Endothelial cell of umbilical vein (primary cell): Measurements from ENCODE around the gene TNFRSF14. TPM values are rescaled to one million over a fixed set of nuclear protein-coding genes. Genes with fewer than 3 reads are reported as not detected.

Source experiments
- BruUV-seq: library from RNA; stranded (reverse); fragments of 400-500 nt; replicated peaks from 2 replicates; lab custom pipeline; 2021; lab: Mats Ljungman, UMichigan
- CTCF ChIA-PET: fragments of 300-600, 350-600 bp; sonication (Branson Sonifier 250); formaldehyde crosslinking; loops from one replicate; lab custom pipeline; 2021; ENCODE audit warnings: antibody characterized with exemption, inconsistent platforms; lab: Charles Lee
- POLR2A ChIA-PET: fragments of 300-600, 350-600 bp; sonication (Branson Sonifier 250); formaldehyde crosslinking; loops from one replicate; lab custom pipeline; 2021; ENCODE audit warnings: antibody characterized with exemption, inconsistent platforms; lab: Charles Lee
- DNase-seq: peaks from one replicate; pipeline ENCODE4 v3.0.0-alpha.2; 2011; ENCODE audit warnings: low read depth, low spot score
- FAIRE-seq: peaks from 2 replicates; lab custom pipeline; 2011; peaks lifted over from hg19 to GRCh38; lab: Jason Lieb, UNC
- H2AFZ ChIP-seq: 2 replicates; pipeline ENCODE4 v1.6.0; 2012; ENCODE audit warnings: low read depth, low read length, control low read depth, inconsistent platforms
- H3K27ac ChIP-seq: 2 replicates; pipeline ENCODE4 v1.5.1; 2011; ENCODE audit warnings: low read depth, mild to moderate bottlenecking, control low read depth, low read length, moderate library complexity; ENCODE audit not compliant: insufficient read depth
- H3K27me3 ChIP-seq, 2 experiments: 2 replicates each; pipeline versions ENCODE4 v1.6.0 to v1.6.1; 2011; ENCODE audit warnings: low read length in 2 of 2, mixed read lengths in 1 of 2; ENCODE audit not compliant: control insufficient read depth in 2 of 2, insufficient read depth in 2 of 2
- H3K36me3 ChIP-seq, 2 experiments: 2 replicates in 1 of 2; 3 replicates in 1 of 2; pipeline ENCODE4 v1.5.1; 2011; ENCODE audit warnings: low read length in 2 of 2, mild to moderate bottlenecking in 1 of 2, moderate library complexity in 1 of 2; ENCODE audit not compliant: control insufficient read depth in 2 of 2, insufficient read depth in 2 of 2; ENCODE audit errors: extremely low read depth in 1 of 2
- H3K4me1 ChIP-seq: 3 replicates; pipeline ENCODE4 v1.5.1; 2011; ENCODE audit warnings: mild to moderate bottlenecking, low read length; ENCODE audit not compliant: control insufficient read depth, insufficient read depth; ENCODE audit errors: extremely low read depth
- H3K4me2 ChIP-seq: 2 replicates; pipeline ENCODE4 v1.6.1; 2011; ENCODE audit warnings: low read length, control low read depth, mixed read lengths; ENCODE audit not compliant: insufficient read depth
- H3K4me3 ChIP-seq, 3 experiments: fragments of 200-600 bp in 1 of 3; sonication (generic), shearing (Covaris generic) in 1 of 3; replicated peaks in 1 of 3; 2 replicates each; pipeline ENCODE4 v1.5.1; 2011 to 2016; ENCODE audit warnings: control low read depth in 3 of 3, low read length in 3 of 3, mild to moderate bottlenecking in 2 of 3, inconsistent platforms in 1 of 3, low read depth in 1 of 3, moderate library complexity in 1 of 3; ENCODE audit not compliant: insufficient read depth in 1 of 3
- H3K79me2 ChIP-seq: 2 replicates; pipeline ENCODE4 v1.6.0; 2012; ENCODE audit warnings: low read length, inconsistent platforms; ENCODE audit not compliant: control insufficient read depth, insufficient read depth
- H3K9ac ChIP-seq: replicated peaks from 2 replicates; pipeline ENCODE3; 2011; ENCODE audit warnings: low read length, control low read depth; ENCODE audit not compliant: insufficient read depth; ENCODE audit errors: extremely low read depth
- H3K9me1 ChIP-seq: replicated peaks from 3 replicates; pipeline ENCODE4 v1.6.0; 2011; ENCODE audit warnings: mild to moderate bottlenecking, low read length; ENCODE audit not compliant: control insufficient read depth, insufficient read depth; ENCODE audit errors: extremely low read depth
- H3K9me3 ChIP-seq: replicated peaks from 2 replicates; pipeline ENCODE4 v1.5.1; 2012; ENCODE audit warnings: low read length, inconsistent platforms; ENCODE audit not compliant: control insufficient read depth, insufficient read depth
- H4K20me1 ChIP-seq: replicated peaks from 2 replicates; pipeline ENCODE3; 2011; ENCODE audit warnings: mild to moderate bottlenecking, low read length; ENCODE audit not compliant: control insufficient read depth, insufficient read depth; ENCODE audit errors: extremely low read depth
- EZH2 ChIP-seq: IDR thresholded peaks from 2 replicates; pipeline ENCODE4 v1.6.1; 2012; ENCODE audit warnings: borderline replicate concordance, low read depth, mild to moderate bottlenecking, moderate library complexity, low read length, inconsistent platforms; ENCODE audit not compliant: severe bottlenecking
- GATA2 ChIP-seq: IDR thresholded peaks from 2 replicates; pipeline ENCODE4 v1.7.0; 2011; ENCODE audit warnings: low read depth, mild to moderate bottlenecking, moderate library complexity, mixed read lengths, low read length; ENCODE audit not compliant: insufficient read length, insufficient read depth
- JUN ChIP-seq: IDR thresholded peaks from 2 replicates; pipeline ENCODE4 v1.6.1; 2011; ENCODE audit warnings: borderline replicate concordance, low read depth; ENCODE audit not compliant: insufficient read length, insufficient read depth
- POLR2A ChIP-seq: IDR thresholded peaks from 2 replicates; pipeline ENCODE4 v1.6.1; 2012; ENCODE audit warnings: low read depth, mild to moderate bottlenecking, control low read depth, low read length
- POLR2AphosphoS5 ChIP-seq: IDR thresholded peaks from 2 replicates; pipeline ENCODE4 v1.6.1; 2012; ENCODE audit warnings: low read depth, mild to moderate bottlenecking, control low read depth, low read length, moderate library complexity; ENCODE audit not compliant: insufficient read depth
- dilution Hi-C: fragments of 300-500 bp; cut with MboI; formaldehyde crosslinking; loops from one replicate; pipeline ENCODE4 v1.15.0; 2019; ENCODE audit warnings: low sequenced_read_pairs; ENCODE audit not compliant: extremely low pct_ligation_motif_present
- intact Hi-C: fragments of 100-400 bp; cut with micrococcal nuclease; formaldehyde crosslinking; loops from one replicate; pipeline ENCODE4 v1.10.0; 2022
- polyA plus RNA-seq, 4 experiments: library from polyadenylated mRNA; depleted of rRNA in 3 of 4; stranded (reverse) in 3 of 4; unstranded in 1 of 4; fragments of >200 nt; gene quantifications; 2 replicates each; pipeline versions ENCODE4 v1.2.1 to v1.2.3, GENCODE V29; 2011 to 2012; ENCODE audit warnings: missing spikeins in 1 of 4
- total RNA-seq: library from RNA; stranded (reverse); gene quantifications from 2 replicates; pipeline ENCODE4 v1.2.3, GENCODE V29; 2021
- TF ChIP-seq, protein P1 (sequence below): IDR thresholded peaks from 2 replicates; pipeline ENCODE4 v1.6.1; 2011; ENCODE audit not compliant: insufficient read depth, insufficient read length

TNFRSF14 gene
- total and polyA plus RNA-seq, 2 donors (not counting 3 experiments of a cell fraction or from before 2014, with no cell fraction given), result 40.9 to 49.4 TPM

DNA sequence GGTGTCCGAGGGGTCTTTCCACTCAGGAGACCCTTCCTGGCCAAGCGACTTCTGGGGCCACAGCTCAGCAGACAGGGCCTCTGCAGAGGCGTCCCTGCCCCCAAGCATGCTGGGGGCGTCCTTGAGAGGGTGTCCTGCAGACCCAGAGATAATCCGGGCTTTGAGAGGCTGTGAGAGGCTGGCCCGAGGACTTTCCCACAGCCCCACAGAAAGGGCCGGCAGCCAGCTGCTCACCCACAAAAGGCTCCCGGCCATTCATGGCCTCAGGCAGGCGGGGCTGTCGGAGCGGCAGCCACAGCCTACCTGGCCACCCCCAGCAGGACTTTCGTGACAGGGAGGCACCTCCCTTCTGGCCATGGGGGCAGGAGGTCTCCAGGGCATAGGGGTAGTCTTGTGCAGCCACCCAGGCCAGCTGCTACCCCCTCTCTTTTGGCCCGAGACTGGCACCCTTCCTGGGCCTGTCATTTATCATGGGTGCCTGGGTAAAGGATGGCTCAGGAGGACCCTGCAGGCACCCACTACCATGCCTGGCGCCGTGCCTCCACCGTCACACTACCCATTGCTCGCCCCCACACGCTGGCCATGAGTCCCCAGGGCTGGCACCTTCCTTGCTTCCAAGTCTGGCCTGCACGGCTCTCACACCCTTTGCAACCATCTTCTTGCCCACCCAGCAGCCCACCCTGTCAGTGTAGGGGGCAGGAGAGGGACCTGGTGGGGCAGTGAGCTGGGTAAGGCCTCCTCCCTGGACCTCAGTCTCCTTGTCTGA, 11.1 kb upstream of the TNFRSF14 start:
- no peak overlapping the region for H3K4me3 ChIP-seq
- TF ChIP-seq GATA2, result no peak
- TF ChIP-seq, protein P1, sequence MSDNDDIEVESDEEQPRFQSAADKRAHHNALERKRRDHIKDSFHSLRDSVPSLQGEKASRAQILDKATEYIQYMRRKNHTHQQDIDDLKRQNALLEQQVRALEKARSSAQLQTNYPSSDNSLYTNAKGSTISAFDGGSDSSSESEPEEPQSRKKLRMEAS, result no peak
- TF ChIP-seq POLR2AphosphoS5, result no peak
- H3K4me2 ChIP-seq, result no peak overlapping the region
- ChIA-PET CTCF (interaction anchor here (1.1 to 1.4 kb wide), 3 partner anchors 19 to 908 kb away, joined by 3 to 10 read pairs (median 5); partner anchors contain the start of gene PANK4), POLR2A (no interaction called here)
- no peaks in the 10 kb centered on the region for H4K20me1 ChIP-seq
- no peaks in the 10 kb centered on the region for H3K36me3 ChIP-seq
- no peak overlapping the region for H2AFZ ChIP-seq
- dilution Hi-C loops (no loop called here), intact Hi-C loops (no loop called here)
- peaks cover 27% of the 10 kb centered on the region for H3K4me1 ChIP-seq
- H3K27me3 ChIP-seq, result peaks cover 0 to 1% of the 10 kb centered on the region in 2 experiments
- no peaks in the 10 kb centered on the region for H3K9me3 ChIP-seq
- no TSS peak for BruUV-seq
- DNase-seq (no peak), FAIRE-seq (no peak)
- no peaks in the 10 kb centered on the region for H3K79me2 ChIP-seq
- H3K9me1 ChIP-seq, result no peaks in the 10 kb centered on the region
- H3K27ac ChIP-seq, result no peak overlapping the region
- H3K9ac ChIP-seq, result no peak overlapping the region

DNA sequence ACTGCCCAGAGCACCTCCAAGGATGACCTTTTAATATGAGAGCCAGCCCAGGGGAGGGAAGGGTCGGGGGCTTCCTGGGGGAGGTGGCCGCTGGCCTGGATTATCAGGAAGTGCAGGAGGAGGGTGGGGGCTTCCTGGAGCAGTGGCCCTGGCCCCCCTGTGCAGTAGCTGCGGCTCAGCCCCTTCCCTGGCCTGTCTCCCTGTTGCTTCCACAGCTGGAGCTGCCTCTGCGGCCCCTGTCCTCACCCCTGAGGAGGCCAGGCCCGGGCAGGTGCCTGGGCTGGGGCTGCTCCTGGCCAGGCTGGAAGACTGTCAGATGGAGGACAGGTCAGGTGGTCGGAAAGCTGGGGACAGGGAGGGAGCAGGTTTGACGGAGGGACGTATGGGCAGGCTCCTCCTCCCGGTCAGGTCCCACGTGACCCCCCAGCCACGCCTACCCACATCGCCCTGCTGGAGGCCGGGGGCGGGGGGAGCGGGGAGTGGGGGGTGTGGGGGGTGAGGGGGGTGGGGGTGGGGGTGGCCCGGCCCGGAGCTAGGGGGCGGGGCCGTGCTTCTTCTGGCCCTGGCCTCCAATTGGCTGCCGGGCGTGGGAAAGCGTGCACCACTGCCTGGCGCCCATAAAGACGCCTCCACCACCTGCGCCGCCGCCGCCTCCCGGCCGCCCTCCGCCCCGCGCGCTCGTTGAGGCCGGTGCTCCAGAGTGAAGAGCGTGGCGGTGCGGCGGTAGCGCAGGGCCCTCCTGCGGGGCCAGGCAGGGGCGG, 10.2 kb upstream of the TNFRSF14 start:
- FAIRE-seq, result peak; percentile 93
- peak overlapping the region; percentile 80 for H3K27ac ChIP-seq
- dilution Hi-C loops, result no loop called here

More for the DNA sequence above, 10.2 kb upstream of the TNFRSF14 start:
- Histone ChIP-seq H3K79me2 (no peaks in the 10 kb centered on the region), H3K4me3 (peak overlapping the region; percentile 51 to 74 (median 67)), H3K9me3 (no peaks in the 10 kb centered on the region), H3K27me3 (peaks cover 0 to 1% of the 10 kb centered on the region in 2 experiments), H4K20me1 (no peaks in the 10 kb centered on the region), H3K9ac (peak overlapping the region; percentile 74), H3K9me1 (no peaks in the 10 kb centered on the region), H3K4me1 (peaks cover 27% of the 10 kb centered on the region), H3K36me3 (no peaks in the 10 kb centered on the region), H3K4me2 (peak overlapping the region; percentile 77), H2AFZ (peak overlapping the region; percentile 84)
- intact Hi-C loops, result loop anchor here (1.0 to 2.0 kb wide), 5 partner anchors 20 to 351 kb away; partner anchors contain the start of genes FAAP20, PANK4 and PRXL2B
- peak; percentile 84 for DNase-seq
- POLR2A ChIA-PET, result interaction anchor here (0.6 kb wide), 1 partner anchor 19 kb away, joined by 5 read pairs; the partner anchor contains the start of gene PANK4
- CTCF ChIA-PET, result interaction anchor here (1.0 to 1.2 kb wide), 4 partner anchors 20 to 907 kb away, joined by 3 to 10 read pairs (median 6); partner anchors contain the start of genes FAAP20 and PANK4
- BruUV-seq, result no TSS peak
- TF ChIP-seq, protein P1, result peak; percentile 79
- TF ChIP-seq EZH2 (no peak), POLR2A (peak; percentile 78), POLR2AphosphoS5 (peak; percentile 72), JUN (no peak)
